MCF 10A (cell line): ENCODE data around the gene CELF5. TPM values are rescaled to one million over a fixed set of nuclear protein-coding genes. Genes with fewer than 3 reads are reported as not detected.
"Not testable (repeated sequence)": the region's sequence is repeated elsewhere in the genome, so short reads cannot be mapped to it uniquely, and the experiment has no call there.

Experiments used
- BruUV-seq: library from RNA; stranded (reverse); fragments of 400-500 nt; replicated peaks from 2 replicates; lab custom pipeline; 2021; lab: Mats Ljungman, UMichigan
- CTCF ChIA-PET: fragments of 300-600 bp; sonication (Branson Sonifier 250); formaldehyde crosslinking; extraction: SDS; loops from one replicate; lab custom pipeline; 2021; ENCODE audit warnings: antibody characterized with exemption, inconsistent platforms; lab: Yijun Ruan, JAX
- POLR2A ChIA-PET: fragments of 300-600, 350-650 bp; sonication (Branson Sonifier 250); formaldehyde crosslinking; extraction: SDS; loops from one replicate; lab custom pipeline; 2020; ENCODE audit warnings: antibody characterized with exemption, inconsistent platforms; lab: Yijun Ruan, JAX
- DNase-seq: peaks from one replicate; pipeline ENCODE4 v3.0.0-alpha.2; 2018; ENCODE audit not compliant: unreplicated experiment
- H3K27ac Mint-ChIP-seq: one replicate; pipeline ENCODE4 v1.8.0; 2022; ENCODE audit warnings: mild to moderate bottlenecking, low read depth, mixed read lengths; ENCODE audit not compliant: unreplicated experiment
- H3K27me3 Mint-ChIP-seq: one replicate; pipeline ENCODE4 v1.8.0; 2022; ENCODE audit warnings: mixed read lengths; ENCODE audit not compliant: insufficient read depth, unreplicated experiment
- H3K36me3 Mint-ChIP-seq: one replicate; pipeline ENCODE4 v1.8.0; 2022; ENCODE audit warnings: mild to moderate bottlenecking, moderate library complexity, mixed read lengths; ENCODE audit not compliant: insufficient read depth, unreplicated experiment
- H3K4me1 Mint-ChIP-seq: one replicate; pipeline ENCODE4 v1.8.0; 2022; ENCODE audit warnings: mixed read lengths; ENCODE audit not compliant: insufficient read depth, unreplicated experiment
- H3K4me3 Mint-ChIP-seq: one replicate; pipeline ENCODE4 v1.8.0; 2022; ENCODE audit warnings: mild to moderate bottlenecking, moderate library complexity, mixed read lengths; ENCODE audit not compliant: unreplicated experiment
- H3K9me3 Mint-ChIP-seq: one replicate; pipeline ENCODE4 v1.8.0; 2022; ENCODE audit warnings: mixed read lengths; ENCODE audit not compliant: unreplicated experiment
- CTCF ChIP-seq: fragments of 200-600 bp; IDR thresholded peaks from one replicate; pipeline ENCODE4 v1.8.0; 2022; ENCODE audit warnings: antibody characterized with exemption, mild to moderate bottlenecking; ENCODE audit not compliant: unreplicated experiment
- intact Hi-C: fragments of 100-400 bp; cut with micrococcal nuclease; formaldehyde crosslinking; loops from 2 replicates; pipeline ENCODE4 v1.14.1; 2022
- total RNA-seq: library from RNA; stranded (reverse); gene quantifications from 2 replicates; pipeline ENCODE4 v1.2.3, GENCODE V29; 2022

Gene CELF5
- total RNA-seq, 1 experiment from 2014 or later, result 0.30 TPM

- DNase-seq, result no peak
- H3K27me3 Mint-ChIP-seq, result peaks cover 35% of the 10 kb centered on the region
- peaks cover 9% of the 10 kb centered on the region for H3K9me3 Mint-ChIP-seq
- no peak overlapping the region for H3K27ac Mint-ChIP-seq
- H3K36me3 Mint-ChIP-seq, result no peaks in the 10 kb centered on the region
- H3K4me3 Mint-ChIP-seq, result no peak overlapping the region
- TF ChIP-seq CTCF, result no peak
- ChIA-PET CTCF (interaction anchor here (0.6 kb wide), 1 partner anchor 15 kb away, joined by 3 read pairs; no protein-coding TSS in a partner anchor), POLR2A (no interaction called here)
- no peaks in the 10 kb centered on the region for H3K4me1 Mint-ChIP-seq
- BruUV-seq, result no TSS peak
- intact Hi-C loops, result no loop called here
Measured at GRCh38 chr19:3296446-3296845, 72.0 kb downstream of the CELF5 start.

DNA sequence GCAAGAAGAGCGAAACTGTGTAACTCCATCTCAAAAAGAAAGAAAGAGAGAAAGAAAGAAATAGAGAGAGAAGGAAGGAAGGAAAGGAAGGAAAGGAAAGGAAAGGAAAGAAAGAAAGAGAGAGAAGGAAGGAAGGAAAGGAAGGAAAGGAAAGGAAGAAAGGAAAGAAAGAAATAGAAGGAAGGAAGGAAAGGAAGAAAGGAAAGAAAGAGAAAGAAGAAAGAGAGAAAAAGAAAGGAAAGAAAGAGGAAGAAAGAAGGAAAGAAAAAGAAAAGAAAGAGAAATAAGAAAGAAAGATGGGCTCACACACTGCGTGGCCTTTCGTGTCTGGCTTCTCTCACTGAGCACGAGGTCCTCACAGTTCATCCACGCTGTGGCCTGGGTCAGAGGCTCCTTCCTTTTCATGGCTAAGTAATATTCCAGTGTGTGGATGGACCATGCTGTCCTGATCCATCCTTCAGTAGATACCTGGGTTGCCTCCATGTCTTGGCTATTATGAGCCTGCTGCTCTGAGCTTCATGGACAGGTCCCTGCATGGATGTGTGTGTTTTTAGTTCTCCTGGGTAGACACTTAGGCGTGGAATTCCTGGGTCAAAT lies 74.5 kb downstream of the CELF5 start:
- no peak for TF ChIP-seq CTCF
- Mint-ChIP-seq H3K4me1 (no peaks in the 10 kb centered on the region), H3K9me3 (peaks cover 9% of the 10 kb centered on the region), H3K4me3 (no peak overlapping the region), H3K36me3 (no peaks in the 10 kb centered on the region), H3K27ac (no peak overlapping the region), H3K27me3 (peaks cover 22% of the 10 kb centered on the region)
- intact Hi-C loops, result no loop called here
- ChIA-PET CTCF (interaction anchor here (0.6 to 1.0 kb wide), 2 partner anchors 22 to 173 kb away, joined by 3 to 5 read pairs; no protein-coding TSS in a partner anchor), POLR2A (no interaction called here)
- DNase-seq, result no peak
- BruUV-seq, result no TSS peak

GRCh38 chr19:3300566-3300965 lies 76.1 kb downstream of the CELF5 start:
- BruUV-seq, H3K27ac Mint-ChIP-seq, H3K4me1 Mint-ChIP-seq, H3K9me3 Mint-ChIP-seq, H3K36me3 Mint-ChIP-seq, H3K4me3 Mint-ChIP-seq, intact Hi-C loops: not testable (repeated sequence)
- peak; percentile 56 for DNase-seq
- H3K27me3 Mint-ChIP-seq, result peaks cover 22% of the 10 kb centered on the region
- POLR2A ChIA-PET, result interaction anchor here (0.7 to 0.9 kb wide), 2 partner anchors 182 to 236 kb away, joined by 3 read pairs; no protein-coding TSS in a partner anchor
- CTCF ChIA-PET, result interaction anchor here (0.6 to 0.7 kb wide), 2 partner anchors 174 to 480 kb away, joined by 3 read pairs; no protein-coding TSS in a partner anchor

DNA sequence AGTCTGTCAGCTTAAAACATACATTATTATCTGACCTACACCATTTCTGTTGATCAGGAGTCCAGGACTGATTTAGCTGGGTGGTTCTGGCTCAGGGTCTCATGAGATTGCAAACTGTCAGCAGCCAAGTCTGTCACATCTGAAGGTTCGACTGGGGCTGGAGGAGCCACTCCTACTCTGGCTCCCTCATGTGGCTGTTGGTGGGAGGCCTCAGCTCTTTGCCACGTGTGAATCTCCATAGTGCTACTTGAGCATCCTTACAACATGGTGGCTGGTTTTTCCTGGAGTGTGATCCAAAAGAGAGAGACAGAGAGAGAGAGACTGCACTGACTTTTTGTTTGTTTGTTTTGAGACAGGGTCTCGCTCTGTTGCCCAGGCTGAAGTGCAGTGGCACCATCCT lies 78.3 kb downstream of the CELF5 start:
- POLR2A ChIA-PET, result interaction anchor here (0.7 to 1.5 kb wide), 3 partner anchors 14 to 183 kb away, joined by 3 to 7 read pairs (median 3); no protein-coding TSS in a partner anchor
- peaks cover 9% of the 10 kb centered on the region for H3K9me3 Mint-ChIP-seq
- intact Hi-C loops, result no loop called here
- H3K27ac Mint-ChIP-seq, result no peak overlapping the region
- CTCF ChIA-PET, result interaction anchor here (0.6 to 5.6 kb wide), 5 partner anchors 23 to 340 kb away, joined by 3 to 76 read pairs (median 5); partner anchors contain the start of gene SMIM44
- no peaks in the 10 kb centered on the region for H3K36me3 Mint-ChIP-seq
- H3K27me3 Mint-ChIP-seq, result peaks cover 22% of the 10 kb centered on the region
- H3K4me3 Mint-ChIP-seq, result no peak overlapping the region
- BruUV-seq, result no TSS peak
- DNase-seq, result no peak
- TF ChIP-seq CTCF, result no peak
- H3K4me1 Mint-ChIP-seq, result peaks cover 3% of the 10 kb centered on the region
